ENCODE measurements around the gene PI4K2A.
"Not testable (repeated sequence)": the region's sequence is repeated elsewhere in the genome, so short reads cannot be mapped to it uniquely, and the experiment has no call there.

Gene PI4K2A

GRCh38 chr10:97643441-97643985 is 3.0 kb downstream of the PI4K2A start:
- TF ChIP-seq CTCF (IDR thresholded peaks at IDR 0.05; ENCODE audit: insufficient read depth, low read depth, low read length, missing control alignments), result no peak
- H3K4me3 ChIP-seq (ENCODE audit: low read length), result no peak overlapping the region
- no peak for DNase-seq (ENCODE audit: low read depth)

GRCh38 chr10:97644936-97645335 is 4.5 kb downstream of the PI4K2A start:
- no peak for TF ChIP-seq CTCF (IDR thresholded peaks at IDR 0.05; ENCODE audit: insufficient read depth, low read depth, low read length, missing control alignments)
- DNase-seq (ENCODE audit: low read depth), result no peak

GRCh38 chr10:97647556-97647955 is 7.1 kb downstream of the PI4K2A start:
- peak; percentile 75 for DNase-seq (ENCODE audit: low read depth)
- no peak overlapping the region for H3K4me3 ChIP-seq (ENCODE audit: low read length)
- no peak for TF ChIP-seq CTCF (IDR thresholded peaks at IDR 0.05; ENCODE audit: insufficient read depth, low read depth, low read length, missing control alignments)

More at GRCh38 chr10:97644936-97645335, 4.5 kb downstream of the PI4K2A start:
- H3K4me3 ChIP-seq (ENCODE audit: low read length), result no peak overlapping the region

GRCh38 chr10:97648562-97649404 is 8.3 kb downstream of the PI4K2A start:
- no peak overlapping the region for H3K4me3 ChIP-seq (ENCODE audit: low read length)
- peak; percentile 94 for DNase-seq (ENCODE audit: low read depth)
- no peak for TF ChIP-seq CTCF (IDR thresholded peaks at IDR 0.05; ENCODE audit: insufficient read depth, low read depth, low read length, missing control alignments)

GRCh38 chr10:97649405-97649750 is 8.9 kb downstream of the PI4K2A start:
- H3K4me3 ChIP-seq (ENCODE audit: low read length); DNase-seq (ENCODE audit: low read depth): not testable (repeated sequence)

- no peak for DNase-seq (ENCODE audit: low read depth)
- H3K4me3 ChIP-seq (ENCODE audit: low read length), result no peak overlapping the region
- TF ChIP-seq CTCF (IDR thresholded peaks at IDR 0.05; ENCODE audit: insufficient read depth, low read depth, low read length, missing control alignments), result no peak
These were observed 10.3 kb downstream of the PI4K2A start for GRCh38 chr10:97650726-97651125.

GRCh38 chr10:97651773-97652172 is 11.3 kb downstream of the PI4K2A start:
- TF ChIP-seq CTCF (IDR thresholded peaks at IDR 0.05; ENCODE audit: insufficient read depth, low read depth, low read length, missing control alignments), result no peak
- DNase-seq (ENCODE audit: low read depth), result peak; percentile 100
- H3K4me3 ChIP-seq (ENCODE audit: low read length), result no peak overlapping the region

All from epithelial cell of esophagus (primary cell).